Measurements from ENCODE around the gene OGA.

Gene OGA

DNA sequence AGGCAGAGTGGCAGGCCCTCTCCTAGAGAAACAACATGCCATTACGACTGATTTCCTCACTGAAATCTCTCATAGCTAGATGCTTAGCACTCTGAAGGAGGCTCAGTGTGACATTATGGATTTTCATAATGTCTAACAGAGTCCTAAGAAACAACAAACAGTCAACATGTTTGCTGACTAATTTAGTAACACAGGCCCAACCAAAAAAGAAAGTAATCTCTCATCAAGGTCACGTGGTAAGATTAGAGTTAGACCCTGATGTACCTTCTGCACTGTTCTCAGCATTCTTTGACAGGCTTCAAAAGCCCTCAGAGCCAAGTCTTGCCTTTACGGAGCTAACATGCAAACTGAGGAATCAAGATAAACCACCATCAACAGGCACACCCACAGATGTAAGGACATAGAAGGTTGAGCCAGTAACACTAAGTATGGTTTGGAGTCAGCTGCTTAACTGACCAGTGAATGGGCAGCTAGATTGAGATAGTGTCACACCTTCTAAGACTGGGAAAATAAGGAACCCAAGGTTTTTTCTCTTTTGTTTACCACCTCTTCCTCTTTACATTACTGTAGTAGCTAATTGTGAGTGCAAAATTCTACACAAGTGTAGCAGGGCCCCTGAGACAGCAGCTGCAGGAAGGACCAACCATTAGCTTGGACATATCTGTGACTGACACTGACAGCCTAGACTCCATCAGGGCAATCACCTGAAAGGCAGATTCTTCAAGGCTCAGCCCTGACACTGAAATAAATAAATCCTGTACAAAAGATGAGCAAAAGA is 40.7 kb upstream of the OGA start:
- TF ChIP-seq ZNF701 (tag by site-specific recombination; IDR thresholded peaks at IDR 0.05) (no peak), ZNF274 (IDR thresholded peaks at IDR 0.05; ENCODE audit: low read length) (no peak), ZNF274 (tag by site-specific recombination; IDR thresholded peaks at IDR 0.05; ENCODE audit: borderline replicate concordance) (no peak), ZNF747 (tag by site-specific recombination; IDR thresholded peaks at IDR 0.05) (no peak), ZNF174 (tag by site-specific recombination; IDR thresholded peaks at IDR 0.05) (no peak), ZNF266 (tag by site-specific recombination; IDR thresholded peaks at IDR 0.05; ENCODE audit: low read depth) (no peak), ZNF146 (tag by site-specific recombination; IDR thresholded peaks at IDR 0.05) (no peak), ZNF292 (tag by site-specific recombination; IDR thresholded peaks at IDR 0.05; ENCODE audit: borderline replicate concordance, low read depth) (no peak), ZFHX2 (tag by site-specific recombination; conservative IDR thresholded peaks at IDR 0.05) (no peak), ZNF521 (tag by site-specific recombination; IDR thresholded peaks at IDR 0.05) (no peak), ZNF610 (tag by site-specific recombination; IDR thresholded peaks at IDR 0.05; ENCODE audit: borderline replicate concordance) (no peak), HOXC10 (CRISPR knock-in tag; IDR thresholded peaks at IDR 0.05) (no peak), GLI2 (tag by site-specific recombination; IDR thresholded peaks at IDR 0.05; ENCODE audit: borderline replicate concordance, low read depth) (no peak), ZFP41 (tag by site-specific recombination; IDR thresholded peaks at IDR 0.05; ENCODE audit: borderline replicate concordance) (no peak), MYNN (tag by site-specific recombination; IDR thresholded peaks at IDR 0.05; ENCODE audit: borderline replicate concordance) (no peak)
- TF ChIP-seq, protein P1, sequence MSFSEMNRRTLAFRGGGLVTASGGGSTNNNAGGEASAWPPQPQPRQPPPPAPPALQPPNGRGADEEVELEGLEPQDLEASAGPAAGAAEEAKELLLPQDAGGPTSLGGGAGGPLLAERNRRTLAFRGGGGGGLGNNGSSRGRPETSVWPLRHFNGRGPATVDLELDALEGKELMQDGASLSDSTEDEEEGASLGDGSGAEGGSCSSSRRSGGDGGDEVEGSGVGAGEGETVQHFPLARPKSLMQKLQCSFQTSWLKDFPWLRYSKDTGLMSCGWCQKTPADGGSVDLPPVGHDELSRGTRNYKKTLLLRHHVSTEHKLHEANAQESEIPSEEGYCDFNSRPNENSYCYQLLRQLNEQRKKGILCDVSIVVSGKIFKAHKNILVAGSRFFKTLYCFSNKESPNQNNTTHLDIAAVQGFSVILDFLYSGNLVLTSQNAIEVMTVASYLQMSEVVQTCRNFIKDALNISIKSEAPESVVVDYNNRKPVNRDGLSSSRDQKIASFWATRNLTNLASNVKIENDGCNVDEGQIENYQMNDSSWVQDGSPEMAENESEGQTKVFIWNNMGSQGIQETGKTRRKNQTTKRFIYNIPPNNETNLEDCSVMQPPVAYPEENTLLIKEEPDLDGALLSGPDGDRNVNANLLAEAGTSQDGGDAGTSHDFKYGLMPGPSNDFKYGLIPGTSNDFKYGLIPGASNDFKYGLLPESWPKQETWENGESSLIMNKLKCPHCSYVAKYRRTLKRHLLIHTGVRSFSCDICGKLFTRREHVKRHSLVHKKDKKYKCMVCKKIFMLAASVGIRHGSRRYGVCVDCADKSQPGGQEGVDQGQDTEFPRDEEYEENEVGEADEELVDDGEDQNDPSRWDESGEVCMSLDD (tag by site-specific recombination; IDR thresholded peaks at IDR 0.05) = no peak
- TF ChIP-seq, protein P2, sequence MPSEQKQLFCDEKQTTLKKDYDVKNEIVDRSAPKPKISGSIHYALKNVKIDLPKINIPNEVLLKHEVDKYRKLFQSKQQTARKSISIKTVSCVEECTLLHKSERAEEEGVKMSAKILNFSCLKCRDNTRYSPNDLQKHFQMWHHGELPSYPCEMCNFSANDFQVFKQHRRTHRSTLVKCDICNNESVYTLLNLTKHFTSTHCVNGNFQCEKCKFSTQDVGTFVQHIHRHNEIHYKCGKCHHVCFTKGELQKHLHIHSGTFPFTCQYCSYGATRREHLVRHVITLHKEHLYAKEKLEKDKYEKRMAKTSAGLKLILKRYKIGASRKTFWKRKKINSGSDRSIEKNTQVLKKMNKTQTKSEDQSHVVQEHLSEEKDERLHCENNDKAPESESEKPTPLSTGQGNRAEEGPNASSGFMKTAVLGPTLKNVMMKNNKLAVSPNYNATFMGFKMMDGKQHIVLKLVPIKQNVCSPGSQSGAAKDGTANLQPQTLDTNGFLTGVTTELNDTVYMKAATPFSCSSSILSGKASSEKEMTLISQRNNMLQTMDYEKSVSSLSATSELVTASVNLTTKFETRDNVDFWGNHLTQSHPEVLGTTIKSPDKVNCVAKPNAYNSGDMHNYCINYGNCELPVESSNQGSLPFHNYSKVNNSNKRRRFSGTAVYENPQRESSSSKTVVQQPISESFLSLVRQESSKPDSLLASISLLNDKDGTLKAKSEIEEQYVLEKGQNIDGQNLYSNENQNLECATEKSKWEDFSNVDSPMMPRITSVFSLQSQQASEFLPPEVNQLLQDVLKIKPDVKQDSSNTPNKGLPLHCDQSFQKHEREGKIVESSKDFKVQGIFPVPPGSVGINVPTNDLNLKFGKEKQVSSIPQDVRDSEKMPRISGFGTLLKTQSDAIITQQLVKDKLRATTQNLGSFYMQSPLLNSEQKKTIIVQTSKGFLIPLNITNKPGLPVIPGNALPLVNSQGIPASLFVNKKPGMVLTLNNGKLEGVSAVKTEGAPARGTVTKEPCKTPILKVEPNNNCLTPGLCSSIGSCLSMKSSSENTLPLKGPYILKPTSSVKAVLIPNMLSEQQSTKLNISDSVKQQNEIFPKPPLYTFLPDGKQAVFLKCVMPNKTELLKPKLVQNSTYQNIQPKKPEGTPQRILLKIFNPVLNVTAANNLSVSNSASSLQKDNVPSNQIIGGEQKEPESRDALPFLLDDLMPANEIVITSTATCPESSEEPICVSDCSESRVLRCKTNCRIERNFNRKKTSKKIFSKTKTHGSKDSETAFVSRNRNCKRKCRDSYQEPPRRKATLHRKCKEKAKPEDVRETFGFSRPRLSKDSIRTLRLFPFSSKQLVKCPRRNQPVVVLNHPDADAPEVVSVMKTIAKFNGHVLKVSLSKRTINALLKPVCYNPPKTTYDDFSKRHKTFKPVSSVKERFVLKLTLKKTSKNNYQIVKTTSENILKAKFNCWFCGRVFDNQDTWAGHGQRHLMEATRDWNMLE (tag by site-specific recombination; conservative IDR thresholded peaks at IDR 0.05; ENCODE audit: low read depth) = no peak
- TF ChIP-seq, protein P3, sequence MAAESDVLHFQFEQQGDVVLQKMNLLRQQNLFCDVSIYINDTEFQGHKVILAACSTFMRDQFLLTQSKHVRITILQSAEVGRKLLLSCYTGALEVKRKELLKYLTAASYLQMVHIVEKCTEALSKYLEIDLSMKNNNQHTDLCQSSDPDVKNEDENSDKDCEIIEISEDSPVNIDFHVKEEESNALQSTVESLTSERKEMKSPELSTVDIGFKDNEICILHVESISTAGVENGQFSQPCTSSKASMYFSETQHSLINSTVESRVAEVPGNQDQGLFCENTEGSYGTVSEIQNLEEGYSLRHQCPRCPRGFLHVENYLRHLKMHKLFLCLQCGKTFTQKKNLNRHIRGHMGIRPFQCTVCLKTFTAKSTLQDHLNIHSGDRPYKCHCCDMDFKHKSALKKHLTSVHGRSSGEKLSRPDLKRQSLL (tag by site-specific recombination; IDR thresholded peaks at IDR 0.05) = no peak
- TF ChIP-seq, protein P4, sequence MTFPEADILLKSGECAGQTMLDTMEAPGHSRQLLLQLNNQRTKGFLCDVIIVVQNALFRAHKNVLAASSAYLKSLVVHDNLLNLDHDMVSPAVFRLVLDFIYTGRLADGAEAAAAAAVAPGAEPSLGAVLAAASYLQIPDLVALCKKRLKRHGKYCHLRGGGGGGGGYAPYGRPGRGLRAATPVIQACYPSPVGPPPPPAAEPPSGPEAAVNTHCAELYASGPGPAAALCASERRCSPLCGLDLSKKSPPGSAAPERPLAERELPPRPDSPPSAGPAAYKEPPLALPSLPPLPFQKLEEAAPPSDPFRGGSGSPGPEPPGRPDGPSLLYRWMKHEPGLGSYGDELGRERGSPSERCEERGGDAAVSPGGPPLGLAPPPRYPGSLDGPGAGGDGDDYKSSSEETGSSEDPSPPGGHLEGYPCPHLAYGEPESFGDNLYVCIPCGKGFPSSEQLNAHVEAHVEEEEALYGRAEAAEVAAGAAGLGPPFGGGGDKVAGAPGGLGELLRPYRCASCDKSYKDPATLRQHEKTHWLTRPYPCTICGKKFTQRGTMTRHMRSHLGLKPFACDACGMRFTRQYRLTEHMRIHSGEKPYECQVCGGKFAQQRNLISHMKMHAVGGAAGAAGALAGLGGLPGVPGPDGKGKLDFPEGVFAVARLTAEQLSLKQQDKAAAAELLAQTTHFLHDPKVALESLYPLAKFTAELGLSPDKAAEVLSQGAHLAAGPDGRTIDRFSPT (tag by site-specific recombination; IDR thresholded peaks at IDR 0.05) = no peak
- TF ChIP-seq, protein P5, sequence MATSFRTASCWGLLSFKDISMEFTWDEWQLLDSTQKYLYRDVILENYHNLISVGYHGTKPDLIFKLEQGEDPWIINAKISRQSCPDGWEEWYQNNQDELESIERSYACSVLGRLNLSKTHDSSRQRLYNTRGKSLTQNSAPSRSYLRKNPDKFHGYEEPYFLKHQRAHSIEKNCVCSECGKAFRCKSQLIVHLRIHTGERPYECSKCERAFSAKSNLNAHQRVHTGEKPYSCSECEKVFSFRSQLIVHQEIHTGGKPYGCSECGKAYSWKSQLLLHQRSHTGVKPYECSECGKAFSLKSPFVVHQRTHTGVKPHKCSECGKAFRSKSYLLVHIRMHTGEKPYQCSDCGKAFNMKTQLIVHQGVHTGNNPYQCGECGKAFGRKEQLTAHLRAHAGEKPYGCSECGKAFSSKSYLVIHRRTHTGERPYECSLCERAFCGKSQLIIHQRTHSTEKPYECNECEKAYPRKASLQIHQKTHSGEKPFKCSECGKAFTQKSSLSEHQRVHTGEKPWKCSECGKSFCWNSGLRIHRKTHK (tag by site-specific recombination; IDR thresholded peaks at IDR 0.05) = no peak
- no peaks in the 10 kb centered on the region; a peak in 1 of 3 replicates for H3K36me3 ChIP-seq (ENCODE audit: control insufficient read depth in 2 of 2, insufficient read depth in 1 of 2, low read length in 2 of 2)
- no peak overlapping the region for H3K4me3 ChIP-seq (ENCODE audit: low read depth, low read length)
- no peaks in the 10 kb centered on the region for H3K4me1 ChIP-seq (ENCODE audit: control insufficient read depth, insufficient read depth, low read length)
- H3K9me3 ChIP-seq (ENCODE audit: control insufficient read depth, insufficient read depth, low read depth, low read length) = peaks cover 2% of the 10 kb centered on the region; the same call in 1 of the 2 replicates
- H3K27ac ChIP-seq (ENCODE audit: extremely low read depth, low read depth, low read length) = no peak overlapping the region
- ChIA-PET POLR2A (interaction anchor here (0.6 kb wide), 1 partner anchor 32 kb away, joined by 3 read pairs; no protein-coding TSS in a partner anchor), CTCF (interaction anchor here (0.6 to 2.4 kb wide), 5 partner anchors 18 to 165 kb away, joined by 3 to 14 read pairs (median 4); no protein-coding TSS in a partner anchor)
